BJ (cell line): ENCODE results near the gene XPO6. TPM values are rescaled to one million over a fixed set of nuclear protein-coding genes. Genes with fewer than 3 reads are reported as not detected.

Experiments
- CTCF ChIA-PET: fragments of 350-600 bp; formaldehyde crosslinking; extraction: SDS; loops from one replicate; lab custom pipeline; 2021; ENCODE audit warnings: antibody characterized with exemption, inconsistent platforms; lab: Yijun Ruan, JAX
- POLR2A ChIA-PET: fragments of 300-600 bp; sonication (Branson Sonifier 250); formaldehyde crosslinking; extraction: SDS; loops from one replicate; lab custom pipeline; 2021; ENCODE audit warnings: antibody characterized with exemption; lab: Charles Lee
- DNase-seq: peaks from one replicate; pipeline ENCODE4 v3.0.0-alpha.2; 2011; ENCODE audit warnings: low read depth
- H3K27me3 ChIP-seq: 2 replicates; pipeline ENCODE4 v1.6.0; 2011; ENCODE audit warnings: low read length; ENCODE audit not compliant: control insufficient read depth, insufficient read depth
- H3K36me3 ChIP-seq: 2 replicates; pipeline ENCODE4 v1.5.1; 2011; ENCODE audit warnings: low read length; ENCODE audit not compliant: control insufficient read depth, insufficient read depth
- H3K4me3 ChIP-seq: 2 replicates; pipeline ENCODE4 v1.5.1; 2011; ENCODE audit warnings: low read depth, mild to moderate bottlenecking, control low read depth, low read length
- polyA plus RNA-seq: library from polyadenylated mRNA; depleted of rRNA; stranded (reverse); fragments of >200 nt; gene quantifications from 2 replicates; pipeline ENCODE4 v1.2.3, GENCODE V29; 2011
- TF ChIP-seq, protein P1 (sequence below): IDR thresholded peaks from 2 replicates; pipeline ENCODE4 v1.5.1; 2011; ENCODE audit warnings: low read depth, mild to moderate bottlenecking, control low read depth, inconsistent platforms, low read length, moderate library complexity; ENCODE audit not compliant: insufficient read depth

Gene XPO6
- polyA plus RNA-seq, 1 experiment: 239 TPM

GRCh38 chr16:28062847-28063521 is 148.8 kb downstream of the XPO6 start:
- Histone ChIP-seq H3K4me3 (no peak overlapping the region), H3K27me3 (peaks cover 40% of the 10 kb centered on the region), H3K36me3 (no peaks in the 10 kb centered on the region)
- DNase-seq: no peak
- ChIA-PET CTCF (interaction anchor here (1.9 kb wide), 1 partner anchor 8 kb away, joined by 16 read pairs; no protein-coding TSS in a partner anchor), POLR2A (no interaction called here)
- TF ChIP-seq, protein P1, sequence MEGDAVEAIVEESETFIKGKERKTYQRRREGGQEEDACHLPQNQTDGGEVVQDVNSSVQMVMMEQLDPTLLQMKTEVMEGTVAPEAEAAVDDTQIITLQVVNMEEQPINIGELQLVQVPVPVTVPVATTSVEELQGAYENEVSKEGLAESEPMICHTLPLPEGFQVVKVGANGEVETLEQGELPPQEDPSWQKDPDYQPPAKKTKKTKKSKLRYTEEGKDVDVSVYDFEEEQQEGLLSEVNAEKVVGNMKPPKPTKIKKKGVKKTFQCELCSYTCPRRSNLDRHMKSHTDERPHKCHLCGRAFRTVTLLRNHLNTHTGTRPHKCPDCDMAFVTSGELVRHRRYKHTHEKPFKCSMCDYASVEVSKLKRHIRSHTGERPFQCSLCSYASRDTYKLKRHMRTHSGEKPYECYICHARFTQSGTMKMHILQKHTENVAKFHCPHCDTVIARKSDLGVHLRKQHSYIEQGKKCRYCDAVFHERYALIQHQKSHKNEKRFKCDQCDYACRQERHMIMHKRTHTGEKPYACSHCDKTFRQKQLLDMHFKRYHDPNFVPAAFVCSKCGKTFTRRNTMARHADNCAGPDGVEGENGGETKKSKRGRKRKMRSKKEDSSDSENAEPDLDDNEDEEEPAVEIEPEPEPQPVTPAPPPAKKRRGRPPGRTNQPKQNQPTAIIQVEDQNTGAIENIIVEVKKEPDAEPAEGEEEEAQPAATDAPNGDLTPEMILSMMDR: no peak

DNA sequence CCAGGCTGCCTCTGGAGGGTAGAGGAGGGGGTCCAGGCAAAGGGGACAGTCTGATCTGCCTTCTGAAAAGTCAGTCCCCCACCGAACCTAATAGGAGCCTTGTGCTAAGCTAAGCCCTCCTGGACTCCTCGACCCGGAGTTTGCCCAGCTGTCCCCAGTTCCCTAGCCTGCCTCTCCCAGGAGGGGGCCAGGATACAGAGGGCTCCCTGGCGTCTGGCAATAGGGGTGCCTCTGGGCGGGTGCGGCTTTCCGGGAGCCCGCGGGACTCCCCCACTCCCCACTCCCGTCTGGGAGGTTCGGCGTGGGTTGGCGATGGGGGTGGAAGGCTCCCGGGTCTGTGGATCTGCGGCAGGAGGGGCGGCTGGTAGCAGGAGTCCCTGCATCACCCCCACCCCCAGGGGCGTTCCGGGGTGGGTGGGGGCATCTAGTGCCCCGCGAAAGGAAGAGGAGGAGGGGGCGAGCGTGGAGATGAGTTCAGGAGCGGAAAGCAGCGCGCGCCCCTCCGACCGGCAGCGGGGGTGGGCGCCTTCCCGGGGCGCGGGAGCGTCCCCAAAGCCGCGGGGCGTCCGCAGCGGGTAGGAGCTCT is 149.4 kb downstream of the XPO6 start:
- CTCF ChIA-PET: interaction anchor here (1.9 kb wide), 1 partner anchor 8 kb away, joined by 16 read pairs; no protein-coding TSS in a partner anchor
- Histone ChIP-seq H3K36me3 (no peaks in the 10 kb centered on the region), H3K27me3 (peaks cover 40% of the 10 kb centered on the region), H3K4me3 (no peak overlapping the region)
- TF ChIP-seq, protein P1: no peak
- DNase-seq: no peak
- POLR2A ChIA-PET: no interaction called here

DNA sequence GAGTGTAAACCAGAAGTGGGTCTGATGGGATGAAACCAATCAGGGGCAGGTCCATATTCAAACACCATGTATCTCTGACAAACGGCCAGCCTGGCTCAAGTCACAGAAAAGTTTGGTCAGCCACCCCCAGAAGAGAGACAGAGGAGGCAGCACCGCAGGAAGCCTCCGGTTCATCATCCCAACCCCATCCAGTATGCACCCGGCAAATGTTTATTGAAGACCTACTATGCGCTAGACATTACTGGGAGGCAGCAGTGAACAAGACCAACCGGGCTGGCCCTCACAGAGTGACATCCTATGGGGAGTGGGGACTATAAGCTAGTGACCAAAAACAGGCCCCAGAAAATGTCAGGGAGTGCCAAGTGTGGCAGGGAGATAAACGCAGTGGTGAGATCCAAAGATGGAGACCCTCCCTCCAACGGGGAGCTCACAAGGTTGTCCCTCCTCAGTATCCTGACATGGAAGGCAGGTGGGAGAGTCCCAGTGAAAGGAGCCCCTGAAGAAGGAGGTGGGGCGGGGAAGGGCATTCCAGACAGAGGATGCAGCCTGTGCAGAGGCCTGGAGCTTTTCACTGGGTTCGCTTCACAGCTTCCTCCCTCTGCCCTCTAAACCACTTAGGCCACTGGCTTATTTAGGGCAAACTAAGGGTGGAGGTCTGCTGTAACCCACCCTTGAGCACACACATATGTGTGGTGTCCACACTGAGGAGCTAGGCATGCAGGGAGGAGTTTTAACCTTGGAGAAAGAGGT is 150.2 kb downstream of the XPO6 start:
- Histone ChIP-seq H3K4me3 (no peak overlapping the region), H3K27me3 (peaks cover 39% of the 10 kb centered on the region), H3K36me3 (no peaks in the 10 kb centered on the region)
- TF ChIP-seq, protein P1: no peak
- ChIA-PET POLR2A (no interaction called here), CTCF (interaction anchor here (1.8 to 1.9 kb wide), 2 partner anchors 7 to 9 kb away, joined by 4 to 16 read pairs; no protein-coding TSS in a partner anchor)
- no peak for DNase-seq

GRCh38 chr16:28059841-28060575 is 151.8 kb downstream of the XPO6 start:
- CTCF ChIA-PET: interaction anchor here (1.8 to 2.0 kb wide), 2 partner anchors 8 to 10 kb away, joined by 4 to 8 read pairs; no protein-coding TSS in a partner anchor

More at GRCh38 chr16:28059841-28060575, 151.8 kb downstream of the XPO6 start:
- H3K4me3 ChIP-seq: no peak overlapping the region
- DNase-seq: no peak
- TF ChIP-seq, protein P1: no peak
- POLR2A ChIA-PET: no interaction called here
- H3K36me3 ChIP-seq: no peaks in the 10 kb centered on the region
- H3K27me3 ChIP-seq: peaks cover 32% of the 10 kb centered on the region
